ENCODE measurements around the gene AJAP1.
"Not testable (repeated sequence)": the region's sequence is repeated elsewhere in the genome, so short reads cannot be mapped to it uniquely, and the experiment has no call there.

Gene AJAP1

DNA sequence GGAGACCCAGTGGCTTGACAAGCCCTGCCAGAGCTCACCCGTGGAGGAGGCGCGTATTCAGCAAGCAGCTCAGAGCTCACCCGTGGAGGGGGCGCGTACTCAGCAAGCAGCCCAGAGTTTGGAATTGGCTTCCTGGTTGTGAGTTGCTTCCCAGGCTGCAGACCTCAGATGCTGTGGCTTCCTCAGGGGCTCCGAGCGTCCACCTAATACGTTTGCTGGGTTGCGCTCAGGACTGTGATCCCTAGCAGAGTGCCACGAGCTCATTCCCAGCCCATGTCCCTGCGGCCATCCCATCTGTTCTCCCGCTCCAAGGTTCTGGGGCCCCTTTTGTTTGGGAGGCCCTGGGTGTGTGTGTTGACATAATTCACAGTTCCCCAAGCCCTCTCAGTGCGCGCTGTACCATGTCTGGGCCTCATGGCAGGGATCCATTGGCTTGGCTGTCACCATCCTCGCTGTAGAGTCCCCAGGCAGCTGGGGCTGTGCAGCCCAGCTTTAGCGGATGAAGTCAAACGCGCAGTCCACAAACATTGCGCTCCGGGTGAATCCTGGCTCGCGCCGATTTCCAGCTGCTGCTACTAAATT, 3.6 kb downstream of the AJAP1 start:
- no peak for DNase-seq (ENCODE audit: low read depth)

DNA sequence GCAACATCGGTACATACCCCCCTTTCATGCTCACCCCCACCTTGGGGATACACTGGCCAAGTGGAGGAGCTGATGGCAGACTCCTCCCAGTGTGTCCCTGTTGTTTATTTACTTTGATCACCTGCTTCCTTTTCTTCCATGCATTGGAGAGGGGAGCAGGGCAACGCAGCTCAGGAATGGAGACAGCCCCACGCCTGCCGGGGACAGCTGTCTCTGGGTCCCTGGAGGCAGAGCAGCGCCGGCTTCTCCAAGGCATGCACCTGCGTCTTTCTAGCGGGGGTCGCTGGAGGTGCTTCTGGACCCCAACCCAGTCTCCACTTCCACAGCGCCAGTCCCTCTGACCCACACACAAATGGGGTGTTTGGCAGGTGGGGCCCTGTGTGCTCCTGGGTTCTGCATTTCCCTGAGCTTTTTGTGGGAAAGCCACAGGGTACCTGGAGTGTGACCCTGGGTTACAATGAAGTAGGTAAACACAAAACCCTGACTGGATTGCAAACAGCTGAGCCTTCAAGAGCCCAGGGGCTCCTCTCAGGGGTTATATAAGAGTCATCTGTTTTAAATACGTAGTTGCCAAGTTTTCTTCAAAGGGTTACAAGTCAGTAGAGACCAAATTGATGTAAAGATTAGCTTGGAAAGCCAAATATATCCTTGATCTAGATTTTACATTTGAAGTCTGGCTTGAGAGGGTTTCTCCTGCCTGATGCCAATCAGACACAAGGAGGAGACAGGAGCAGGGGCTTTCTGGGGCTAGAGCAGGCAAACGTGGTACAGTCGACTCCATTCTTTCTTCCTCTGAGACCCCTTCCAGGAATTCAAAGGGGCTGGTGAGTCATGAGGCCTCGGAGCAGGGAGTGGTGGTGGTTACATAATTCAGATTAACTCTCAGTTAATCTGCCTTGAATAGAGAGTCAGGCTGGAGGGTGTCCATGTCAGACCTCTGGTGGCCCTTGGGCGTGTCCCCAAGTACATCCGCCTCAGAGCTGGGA, 4.5 kb downstream of the AJAP1 start:
- DNase-seq (ENCODE audit: low read depth): no peak

DNA sequence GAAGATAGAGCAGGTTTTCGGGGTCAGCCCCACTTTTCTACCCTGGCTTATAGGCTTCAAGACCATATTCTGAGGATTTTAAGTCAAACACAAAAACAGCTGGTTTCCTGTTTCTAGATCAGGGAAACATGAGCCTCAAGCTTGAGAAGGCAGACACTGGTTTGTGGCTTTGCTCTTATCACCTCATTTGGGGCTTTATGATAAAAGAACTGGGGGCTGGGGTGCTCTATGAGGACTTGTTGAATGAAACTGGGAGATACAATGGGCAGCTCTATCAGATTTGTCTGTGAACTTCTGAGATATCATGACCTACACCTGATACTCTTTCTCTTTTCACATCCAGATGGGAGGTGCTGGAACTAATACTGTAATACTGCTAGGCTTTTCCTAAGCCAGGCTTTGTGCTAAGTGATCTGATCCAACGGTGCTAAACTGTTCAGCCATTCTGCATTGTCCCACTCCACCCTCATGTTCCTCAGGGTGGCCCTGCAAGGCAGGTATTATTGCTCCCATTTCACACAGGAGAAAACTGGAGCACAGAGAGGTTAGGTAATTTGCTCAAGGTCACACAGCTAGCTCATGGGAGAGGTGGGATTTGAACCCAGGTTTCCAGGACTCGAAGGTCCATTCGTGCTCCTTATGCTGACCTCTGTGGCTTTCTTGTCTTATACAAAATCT, 6.6 kb downstream of the AJAP1 start:
- DNase-seq (ENCODE audit: low read depth): no peak

DNA sequence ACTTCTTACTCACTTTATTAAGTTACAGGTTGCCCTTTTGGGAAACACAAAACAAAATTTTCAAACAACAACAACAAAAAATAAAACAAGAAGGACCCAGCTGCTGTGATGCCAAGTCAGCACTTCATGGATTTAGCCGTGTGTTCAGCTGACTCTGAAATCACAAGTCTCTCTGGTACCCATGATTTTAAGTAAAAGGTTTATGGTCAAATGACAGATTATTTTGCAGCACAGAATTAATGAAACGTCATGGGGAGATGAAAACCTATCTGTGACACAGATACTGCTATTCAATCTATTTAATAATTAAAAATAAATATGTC, 7.1 kb downstream of the AJAP1 start:
- DNase-seq (ENCODE audit: low read depth): no peak

DNA sequence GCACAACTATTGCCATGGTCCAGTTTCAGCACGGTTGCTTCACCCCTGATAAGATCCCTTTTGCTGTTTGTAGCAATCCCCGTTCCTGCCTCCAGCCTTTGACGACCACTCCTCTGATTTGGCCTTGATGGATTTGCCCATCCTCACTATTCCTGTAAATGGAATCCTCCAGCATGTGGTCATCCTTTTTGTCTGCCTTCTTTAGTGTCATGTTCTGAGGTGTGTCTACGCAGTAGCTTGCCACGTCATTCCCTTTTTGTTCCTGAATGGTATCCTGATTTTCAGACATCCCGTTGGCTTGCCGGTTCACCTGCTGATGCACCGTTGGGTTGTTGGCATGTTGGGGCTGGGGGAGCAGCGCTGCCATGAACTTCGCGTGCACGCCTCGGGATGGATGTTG, 7.8 kb downstream of the AJAP1 start:
- no peak for DNase-seq (ENCODE audit: low read depth)

DNA sequence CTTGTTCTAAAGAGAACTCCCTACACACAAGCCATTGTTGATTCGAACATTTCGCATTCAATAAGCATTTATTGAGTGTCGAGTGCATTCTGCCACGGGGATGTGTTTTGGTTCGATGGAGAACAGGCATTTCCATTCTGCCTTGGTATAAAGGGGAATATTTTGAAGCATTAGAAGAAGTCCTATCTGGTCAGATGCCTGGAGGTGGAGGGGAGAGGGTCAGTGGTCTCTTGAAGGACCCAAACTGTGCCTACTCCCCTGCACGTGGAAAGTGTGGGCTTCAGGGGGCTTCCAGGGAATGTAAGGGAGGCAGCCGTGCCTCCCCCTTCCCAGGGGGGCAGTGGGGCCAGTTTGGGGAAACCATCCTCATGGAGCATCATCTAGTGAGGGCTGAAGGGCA, 8.3 kb downstream of the AJAP1 start:
- no peak for DNase-seq (ENCODE audit: low read depth)

DNA sequence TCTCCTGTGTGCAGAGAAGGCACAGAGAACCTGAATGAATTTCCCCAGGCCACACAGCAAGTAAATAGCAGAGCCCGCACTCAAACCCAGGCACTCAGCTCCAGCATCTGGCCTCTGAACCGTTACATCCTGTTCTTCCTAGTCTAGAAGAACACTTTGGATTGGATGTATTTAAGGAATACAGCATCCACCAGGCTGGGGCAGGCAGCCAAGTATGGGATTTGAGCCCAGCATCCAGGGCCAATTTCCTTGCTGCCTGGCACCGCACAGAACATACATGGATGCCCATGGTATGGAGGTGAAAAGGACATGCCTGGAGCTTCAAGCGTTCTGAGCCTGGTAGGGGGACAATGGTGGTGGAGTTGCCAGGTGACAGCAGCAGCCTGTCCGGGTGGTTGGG, 9.7 kb downstream of the AJAP1 start:
- DNase-seq (ENCODE audit: low read depth): no peak

DNA sequence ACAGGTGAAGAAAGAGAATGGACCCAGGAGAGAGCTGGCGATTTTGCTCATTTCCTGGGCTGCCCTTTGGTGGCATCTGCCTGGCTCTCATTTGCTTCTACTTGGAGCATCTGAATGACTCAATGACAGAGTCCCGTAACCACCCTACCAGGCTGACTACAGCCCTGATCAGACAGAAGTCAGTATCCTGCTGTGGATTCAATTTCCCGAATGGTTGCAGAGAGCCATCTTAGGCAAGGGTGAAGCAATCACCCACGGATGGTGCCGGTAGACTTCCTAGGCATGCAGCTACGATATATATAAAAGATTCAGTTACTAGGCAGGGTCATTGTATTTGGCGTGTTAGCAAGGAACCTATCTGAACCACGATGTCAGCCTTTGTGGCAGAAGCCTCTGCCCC, 10.2 kb downstream of the AJAP1 start:
- no peak for DNase-seq (ENCODE audit: low read depth)

DNA sequence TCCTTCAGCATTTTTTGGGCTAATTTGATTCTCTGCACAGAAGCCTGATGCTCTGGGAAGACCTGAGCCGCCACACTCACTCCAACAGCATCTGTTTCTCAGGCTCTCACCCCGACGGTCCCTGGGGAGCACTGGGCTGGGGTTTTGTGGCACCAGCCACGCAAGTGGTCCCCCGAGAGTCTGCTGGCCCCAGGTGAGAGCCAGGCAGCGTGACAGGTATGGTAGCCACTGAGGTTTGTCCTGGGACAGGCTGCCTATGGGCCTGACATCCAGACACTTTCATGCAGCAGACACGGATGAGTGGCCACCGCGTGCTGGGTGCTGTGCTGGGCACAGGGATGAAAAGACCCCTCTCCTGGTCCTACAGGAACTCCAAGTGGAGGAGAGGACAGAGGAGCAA, 11.0 kb downstream of the AJAP1 start:
- DNase-seq (ENCODE audit: low read depth): no peak

DNA sequence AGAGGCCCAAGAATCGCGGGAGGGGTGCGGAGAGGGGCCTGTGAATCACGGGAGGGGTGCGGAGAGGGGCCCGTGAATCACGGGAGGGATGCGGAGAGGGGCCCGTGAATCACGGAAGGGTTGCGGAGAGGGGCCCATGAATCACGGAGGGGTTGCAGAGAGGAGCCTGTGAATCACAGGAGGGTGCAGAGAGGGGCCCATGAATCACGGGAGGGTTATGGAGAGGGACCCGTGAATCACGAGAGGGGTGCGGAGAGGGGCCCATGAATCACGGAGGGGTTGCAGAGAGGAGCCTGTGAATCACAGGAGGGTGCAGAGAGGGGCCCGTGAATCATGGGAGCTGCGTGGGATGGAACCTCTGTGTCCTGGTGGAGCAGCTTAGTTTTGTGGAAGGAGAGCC, 12.3 kb downstream of the AJAP1 start:
- not testable (repeated sequence) for DNase-seq (ENCODE audit: low read depth)

DNA sequence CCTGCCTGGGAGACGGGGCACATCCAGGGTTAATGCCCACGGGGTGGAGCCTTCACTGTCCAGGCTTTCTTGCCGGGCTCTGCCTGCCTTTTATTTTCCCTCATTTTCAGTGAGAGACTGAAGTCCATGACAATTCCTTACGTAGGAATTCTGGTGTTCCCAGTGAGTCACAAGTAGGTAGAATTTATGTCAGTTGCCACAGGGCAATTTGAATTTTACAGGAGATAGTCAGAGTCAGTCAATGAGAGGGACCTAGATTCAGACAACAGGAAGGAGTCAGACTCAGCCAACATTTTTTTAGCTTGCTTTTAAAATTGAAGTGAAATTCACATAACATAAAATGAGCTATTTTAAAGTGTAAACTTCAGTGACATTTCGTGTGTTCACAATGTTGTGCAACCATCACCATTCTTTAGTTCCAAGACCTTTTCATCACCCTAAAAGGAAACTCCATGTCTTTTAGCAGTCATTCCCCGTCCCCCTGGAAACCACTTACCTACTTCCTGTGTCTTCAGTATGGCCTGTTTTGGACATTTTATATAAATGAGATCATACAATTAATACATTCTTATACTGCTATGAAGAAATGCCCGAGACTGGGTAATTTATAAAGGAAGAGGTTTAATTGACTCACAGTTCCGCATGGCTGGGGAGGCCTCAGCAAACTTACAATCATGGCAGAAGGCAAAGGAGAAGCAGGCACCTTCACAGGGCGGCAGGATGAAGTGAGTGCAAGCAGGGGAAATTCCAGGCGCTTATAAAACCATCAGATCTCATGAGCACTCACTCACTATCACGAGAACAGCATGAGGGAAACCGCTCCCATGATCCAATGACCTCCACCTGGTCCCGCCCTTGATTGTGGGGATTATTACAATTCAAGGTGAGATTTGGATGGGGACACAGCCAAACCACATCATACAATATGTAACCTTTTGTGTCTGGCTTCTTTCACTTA, 14.6 kb downstream of the AJAP1 start:
- DNase-seq (ENCODE audit: low read depth): no peak

DNA sequence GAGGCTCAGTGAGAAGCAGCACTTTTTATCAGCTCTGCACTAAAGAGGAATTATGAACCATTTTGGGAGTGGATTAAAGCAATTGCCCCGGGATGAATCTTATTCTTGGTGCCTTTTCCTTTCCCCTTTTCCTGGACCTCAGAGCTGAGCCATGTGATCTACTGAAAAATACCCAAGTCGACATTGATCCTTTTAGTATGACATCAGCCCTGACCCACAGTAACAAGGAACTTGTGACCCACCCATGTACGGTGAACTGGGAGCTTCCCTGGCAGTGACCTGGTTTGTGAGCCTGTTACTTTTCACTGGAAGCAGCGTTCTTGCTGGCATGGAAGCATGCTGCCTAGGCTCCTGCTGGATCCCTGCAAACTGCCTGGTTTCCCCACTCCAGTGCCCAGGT, 15.9 kb downstream of the AJAP1 start:
- no peak for DNase-seq (ENCODE audit: low read depth)

DNA sequence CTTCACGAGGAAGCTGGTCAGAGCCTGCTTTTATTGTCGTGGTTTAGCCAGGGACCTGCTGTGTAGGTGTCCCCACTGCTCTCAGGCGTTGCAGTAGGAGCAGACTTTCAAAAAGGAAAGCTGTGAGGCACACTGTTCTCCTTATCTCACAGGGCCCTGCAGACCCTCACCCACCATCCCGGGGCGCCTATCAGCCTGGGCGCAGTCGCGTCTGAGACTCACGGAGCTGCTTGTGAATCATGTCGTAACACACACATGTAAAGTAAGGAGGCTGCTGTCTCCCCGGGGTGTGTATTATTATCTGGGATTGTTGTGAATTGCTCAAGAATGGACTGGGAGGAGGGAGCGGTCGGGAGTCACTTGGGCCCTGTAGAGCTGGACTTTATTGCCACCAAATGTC, 17.4 kb downstream of the AJAP1 start:
- no peak for DNase-seq (ENCODE audit: low read depth)

DNA sequence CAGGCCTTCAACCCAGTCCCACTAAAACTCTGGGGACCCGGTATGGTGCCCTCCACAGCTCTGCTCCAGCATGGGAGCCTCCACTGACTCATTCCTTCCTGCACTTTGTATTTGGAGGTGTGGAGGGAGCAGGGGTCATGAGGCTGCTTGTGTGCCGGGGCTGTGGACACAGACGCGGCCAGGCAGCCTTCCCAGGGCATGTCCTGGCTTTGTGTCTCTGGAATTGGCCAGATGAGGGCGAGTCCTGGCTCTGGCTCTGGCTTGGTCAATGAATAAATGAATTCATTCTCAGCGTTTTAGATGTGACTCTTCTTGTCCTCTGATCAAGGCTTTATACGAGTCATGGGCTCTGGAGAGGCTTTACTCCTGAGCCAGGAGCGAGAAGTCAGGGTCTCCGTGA, 19.1 kb downstream of the AJAP1 start:
- no peak for DNase-seq (ENCODE audit: low read depth)

DNA sequence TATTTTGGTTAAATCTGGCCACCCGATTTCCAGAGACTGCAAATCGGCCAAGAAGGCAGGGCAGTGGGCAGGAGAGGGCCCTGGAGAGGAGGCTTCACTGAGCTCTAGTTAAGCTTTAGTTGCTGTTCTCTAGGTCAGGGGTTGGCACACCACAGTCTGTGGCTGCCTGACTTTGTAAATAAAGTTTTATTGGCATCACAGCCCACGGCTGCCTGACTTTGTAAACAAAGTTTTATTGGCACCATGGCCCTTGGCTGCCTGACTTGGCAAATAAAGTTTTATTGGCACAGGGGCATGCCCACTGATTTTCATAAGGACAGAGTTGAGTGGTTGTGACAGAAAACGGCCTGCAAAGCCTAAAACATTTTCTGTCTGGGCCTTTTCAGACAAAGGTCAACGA, 19.7 kb downstream of the AJAP1 start:
- no peak for DNase-seq (ENCODE audit: low read depth)

DNA sequence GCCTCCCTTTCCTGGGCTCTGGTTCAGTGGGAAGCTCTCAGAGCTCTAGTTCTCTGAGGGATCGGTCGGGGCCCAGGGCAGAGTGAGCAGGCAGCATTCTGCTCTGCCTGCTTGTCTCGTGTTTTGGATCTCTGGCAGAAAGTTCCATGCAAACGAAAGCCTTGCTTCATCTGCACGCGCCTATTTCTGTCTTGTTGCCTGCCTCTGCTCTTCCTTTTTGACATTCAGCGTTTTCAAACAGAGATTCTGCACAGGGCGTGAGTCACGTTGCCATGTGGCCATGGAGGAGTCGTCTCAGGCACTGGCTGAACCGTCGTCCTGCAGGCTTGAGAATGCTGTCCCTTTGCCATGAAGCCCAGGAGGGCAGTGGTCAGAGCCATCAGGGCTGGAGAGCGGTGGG, 20.3 kb downstream of the AJAP1 start:
- no peak for DNase-seq (ENCODE audit: low read depth)

DNA sequence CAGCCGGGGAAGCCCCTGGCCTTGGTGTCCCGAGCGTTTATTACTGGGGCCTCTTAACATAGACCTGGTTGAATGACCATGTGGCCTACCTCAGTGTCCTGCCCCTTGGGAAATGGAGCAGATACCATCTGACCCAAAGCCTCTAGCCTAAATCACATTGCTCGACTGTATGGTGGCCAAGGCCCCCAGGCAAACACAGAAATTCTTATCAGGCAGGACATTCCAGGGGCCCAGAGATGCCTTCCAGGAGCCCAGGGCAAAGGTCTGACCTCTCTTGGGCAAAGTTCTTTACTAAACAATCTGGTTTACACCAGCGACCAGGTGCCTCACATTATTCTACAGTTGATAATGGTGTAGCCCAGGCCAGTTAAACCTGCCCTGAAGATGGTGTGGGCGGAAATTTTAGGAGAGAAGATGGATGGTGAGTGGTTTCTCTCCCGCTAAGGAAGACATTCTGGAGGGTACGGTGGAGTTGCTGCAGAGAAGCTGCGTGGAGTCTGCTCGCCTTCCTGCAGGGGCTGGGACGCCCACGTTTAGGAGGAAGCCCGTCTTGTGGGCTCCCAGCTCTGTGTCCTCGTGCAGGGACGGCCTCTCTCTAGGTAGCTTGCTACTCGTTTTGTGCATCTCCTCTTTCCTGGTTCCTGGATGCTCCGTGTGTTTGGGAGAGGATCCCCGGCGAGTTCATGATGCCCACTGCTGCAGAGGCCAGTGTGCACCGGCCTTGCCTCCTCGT, 21.2 kb downstream of the AJAP1 start:
- DNase-seq (ENCODE audit: low read depth): no peak

DNA sequence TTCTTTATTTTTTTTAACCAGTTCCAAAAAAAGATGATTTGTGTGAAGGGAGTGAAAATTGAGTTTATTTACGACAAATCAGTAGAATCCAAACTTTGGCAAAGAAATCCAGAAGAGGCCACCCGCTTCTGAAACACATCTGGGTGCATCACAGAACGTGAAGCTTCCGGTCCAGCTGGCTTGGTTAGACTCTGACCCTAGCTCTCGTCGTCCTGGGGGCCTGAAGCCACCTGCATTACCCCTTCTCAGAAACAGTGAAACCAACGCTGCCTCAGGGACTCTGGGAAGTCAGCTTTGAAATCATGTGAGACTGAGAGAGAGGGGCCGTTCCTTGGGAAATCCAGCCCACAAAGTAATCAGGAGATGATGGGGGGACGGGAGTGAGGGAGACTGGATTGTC, 21.8 kb downstream of the AJAP1 start:
- DNase-seq (ENCODE audit: low read depth): no peak

DNA sequence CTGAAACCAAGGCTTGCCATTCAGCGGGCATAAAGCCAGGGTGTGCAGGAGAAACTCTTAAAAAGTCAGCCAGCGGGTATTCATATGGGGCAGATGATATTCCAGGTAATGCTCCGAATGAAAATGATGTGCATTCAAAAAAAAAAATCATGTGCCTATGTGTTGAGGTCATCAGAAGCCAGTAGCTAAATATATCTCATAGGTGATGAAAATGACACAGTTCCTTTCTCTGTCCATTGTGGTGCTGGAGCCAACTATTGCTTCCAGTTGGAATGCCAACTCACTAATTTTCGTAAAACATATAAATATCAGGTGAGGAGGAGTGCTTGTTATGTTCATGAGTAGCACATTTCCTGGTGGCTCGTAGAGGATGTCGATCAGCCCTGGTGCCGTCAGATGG, 23.2 kb downstream of the AJAP1 start:
- DNase-seq (ENCODE audit: low read depth): no peak

DNA sequence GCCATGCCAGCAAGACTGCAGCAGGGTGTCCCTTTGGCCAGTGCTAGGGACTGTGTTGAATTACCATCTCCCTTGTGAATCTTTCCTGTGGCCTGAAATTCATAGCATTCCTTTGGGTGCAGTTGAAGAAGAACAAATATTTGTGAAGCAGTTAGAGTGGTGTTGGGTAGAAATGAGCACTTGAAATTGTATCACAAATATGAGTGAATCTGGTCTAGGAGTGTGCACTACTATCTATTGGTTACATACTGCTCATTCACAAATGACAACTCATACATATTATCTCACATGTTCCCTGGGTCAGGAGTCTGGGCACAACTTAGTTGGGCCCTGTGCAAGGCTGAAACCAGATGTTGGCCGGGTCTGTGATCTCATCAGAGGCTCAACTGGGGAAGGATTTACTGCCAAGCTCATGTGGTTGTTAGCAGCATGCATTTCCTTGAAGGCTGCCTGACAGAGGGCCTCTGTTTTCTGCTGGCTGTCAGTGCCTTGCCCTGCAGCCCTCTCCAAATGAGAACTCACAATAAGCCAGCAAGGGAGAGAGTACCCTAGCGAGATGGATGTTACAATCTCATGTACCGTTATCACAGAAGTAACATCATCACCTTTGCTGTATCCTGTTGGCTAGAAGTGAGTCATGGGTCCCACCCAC, 23.8 kb downstream of the AJAP1 start:
- no peak for DNase-seq (ENCODE audit: low read depth)

DNA sequence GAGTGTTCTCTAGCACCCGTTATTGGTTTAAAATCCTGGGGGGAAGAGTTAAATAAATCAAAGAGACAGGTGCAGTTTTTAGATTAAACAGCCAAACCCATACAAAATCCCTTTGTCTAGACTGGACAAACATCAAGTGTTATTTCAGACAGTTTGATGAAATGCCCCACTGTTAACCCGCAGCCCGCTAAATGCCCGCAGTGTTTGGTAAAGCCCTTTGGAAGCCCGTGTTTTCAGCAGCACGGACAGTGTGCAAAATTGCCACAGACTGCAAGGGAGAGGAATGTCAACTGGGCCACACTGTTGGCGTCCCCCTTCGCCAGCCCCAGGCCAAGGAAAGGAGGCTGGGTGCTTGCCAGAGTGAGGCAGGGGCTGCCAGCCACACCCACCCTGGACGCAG, 26.6 kb downstream of the AJAP1 start:
- no peak for DNase-seq (ENCODE audit: low read depth)

Data from non-pigmented ciliary epithelial cell (primary cell).